Central memory CD4-positive, alpha-beta T cell (primary cell): Measurements from ENCODE around the gene PTDSS2.
A peak's percentile ranks its signal among the peaks of the same experiment; 100 is the strongest.

Experiments
- DNase-seq: peaks from one replicate; pipeline ENCODE4 v3.0.0; 2022

Gene PTDSS2

GRCh38 chr11:533586-534395 lies 83.7 kb downstream of the PTDSS2 start:
- DNase-seq: no peak

- no peak for DNase-seq
Observed at GRCh38 chr11:534396-535209, 84.5 kb downstream of the PTDSS2 start.

GRCh38 chr11:535210-535518 lies 85.1 kb downstream of the PTDSS2 start:
- DNase-seq: no peak

GRCh38 chr11:535519-536454 lies 85.7 kb downstream of the PTDSS2 start, which contains the start of gene HRAS:
TSS of gene HRAS (minus strand) at chr11:535576.
- DNase-seq: peak; percentile 96

GRCh38 chr11:536841-537621 lies 87.0 kb downstream of the PTDSS2 start, which contains the start of gene LRRC56:
TSS of gene LRRC56 (plus strand) at chr11:537527. CDS start at chr11:540685, 3,158 bp downstream.
- peak; percentile 89 for DNase-seq

GRCh38 chr11:537622-538430 lies 87.7 kb downstream of the PTDSS2 start:
- no peak for DNase-seq

- no peak for DNase-seq
Observed at GRCh38 chr11:538431-539051, 88.5 kb downstream of the PTDSS2 start.

- no peak for DNase-seq
Observed at GRCh38 chr11:539971-540481, 89.9 kb downstream of the PTDSS2 start.
